HG03457 (cell line): ENCODE data around the gene STEAP3.

Source experiments
- ATAC-seq: cut with Tn5 transposase; IDR thresholded peaks from one replicate; pipeline ENCODE4 v1.9.1; 2021; ENCODE audit warnings: moderate number of reproducible peaks; ENCODE audit not compliant: unreplicated experiment

STEAP3 gene, protein sequence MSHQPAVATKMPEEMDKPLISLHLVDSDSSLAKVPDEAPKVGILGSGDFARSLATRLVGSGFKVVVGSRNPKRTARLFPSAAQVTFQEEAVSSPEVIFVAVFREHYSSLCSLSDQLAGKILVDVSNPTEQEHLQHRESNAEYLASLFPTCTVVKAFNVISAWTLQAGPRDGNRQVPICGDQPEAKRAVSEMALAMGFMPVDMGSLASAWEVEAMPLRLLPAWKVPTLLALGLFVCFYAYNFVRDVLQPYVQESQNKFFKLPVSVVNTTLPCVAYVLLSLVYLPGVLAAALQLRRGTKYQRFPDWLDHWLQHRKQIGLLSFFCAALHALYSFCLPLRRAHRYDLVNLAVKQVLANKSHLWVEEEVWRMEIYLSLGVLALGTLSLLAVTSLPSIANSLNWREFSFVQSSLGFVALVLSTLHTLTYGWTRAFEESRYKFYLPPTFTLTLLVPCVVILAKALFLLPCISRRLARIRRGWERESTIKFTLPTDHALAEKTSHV

DNA sequence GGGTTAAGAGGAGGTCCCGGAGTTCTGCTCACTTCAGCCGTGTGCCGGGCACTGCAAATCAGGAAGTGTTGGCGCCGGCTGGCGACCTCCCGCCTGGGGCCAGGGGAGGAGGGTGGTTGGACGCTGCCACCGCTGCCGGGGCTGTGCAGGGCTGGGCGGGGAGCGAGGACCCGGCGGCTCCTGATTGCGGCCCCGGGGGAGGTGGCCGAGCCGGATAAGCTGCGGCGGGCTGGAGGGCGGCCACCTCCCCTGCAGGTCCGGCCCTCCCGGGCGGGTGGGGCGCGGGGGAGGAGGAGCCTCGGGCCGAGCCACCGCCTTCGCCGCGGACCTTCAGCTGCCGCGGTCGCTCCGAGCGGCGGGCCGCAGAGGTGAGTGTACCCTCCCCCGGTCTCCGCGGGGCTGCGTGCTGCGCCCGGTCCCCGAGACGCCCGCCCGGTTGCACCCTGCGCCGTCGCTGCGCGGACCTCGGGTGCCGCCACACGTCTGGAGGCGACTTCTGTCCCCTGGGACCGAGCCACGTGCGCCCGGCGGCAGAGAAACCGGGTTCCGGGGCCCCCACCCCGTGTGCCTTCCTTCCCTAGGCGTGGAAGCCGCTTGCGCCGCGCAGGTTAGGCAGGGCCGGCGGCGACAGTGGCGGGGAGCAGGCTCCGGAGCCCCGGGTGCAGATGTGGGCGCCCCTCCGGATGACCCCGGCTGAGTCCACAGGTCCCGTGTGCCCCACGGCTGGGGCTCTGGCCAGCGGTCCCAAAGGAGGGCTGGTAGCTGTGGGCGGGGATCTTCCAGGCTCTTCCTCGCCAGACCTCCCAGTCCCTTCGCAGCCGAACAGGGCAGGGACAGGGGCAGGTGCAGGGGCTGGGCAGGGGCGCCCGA is at the start of gene STEAP3:
TSS of gene STEAP3 (plus strand) at position 314 of the 870 bp plus-strand sequence. CDS start 7,179 bp downstream, outside the sequence.
- peak; percentile 64 for ATAC-seq

DNA sequence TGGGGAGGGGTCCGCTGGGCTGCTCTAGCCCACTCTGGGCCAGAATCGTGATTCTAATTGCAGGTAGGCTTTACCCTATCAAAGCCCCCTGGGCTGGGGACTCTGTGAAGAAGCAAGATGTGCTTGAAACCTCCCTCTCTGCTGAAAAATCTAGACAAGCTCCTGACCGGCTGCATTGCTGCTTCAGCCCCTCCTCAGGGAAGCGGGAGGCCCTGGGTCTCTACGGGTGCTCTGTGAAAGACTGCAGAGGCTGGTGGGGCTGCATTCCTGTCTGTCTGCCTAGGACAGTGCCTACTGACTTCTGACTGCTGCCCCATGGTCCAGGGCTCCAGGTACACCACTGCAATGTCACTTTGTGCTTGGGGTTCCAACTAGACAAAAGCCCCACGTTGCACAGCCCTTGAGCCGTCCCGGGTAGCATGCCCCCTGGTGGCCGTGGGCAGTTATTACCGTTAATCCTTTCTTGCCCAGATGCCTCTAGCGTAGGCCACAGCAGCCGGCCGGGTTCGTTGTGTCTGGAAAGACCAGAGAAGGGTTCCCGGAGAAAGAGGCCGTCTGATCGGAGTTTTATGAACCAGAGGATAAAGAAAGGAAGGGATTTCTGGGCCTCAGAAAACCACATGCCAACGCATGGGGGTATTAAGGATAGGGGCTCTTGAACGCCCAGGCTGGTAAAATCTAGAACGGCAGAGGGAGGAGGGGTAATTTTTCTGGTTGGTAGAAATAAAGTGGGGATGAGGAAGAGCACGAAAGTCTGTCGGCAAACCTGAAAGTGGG is 49.2 kb upstream of the STEAP3 start:
- no peak for ATAC-seq

DNA sequence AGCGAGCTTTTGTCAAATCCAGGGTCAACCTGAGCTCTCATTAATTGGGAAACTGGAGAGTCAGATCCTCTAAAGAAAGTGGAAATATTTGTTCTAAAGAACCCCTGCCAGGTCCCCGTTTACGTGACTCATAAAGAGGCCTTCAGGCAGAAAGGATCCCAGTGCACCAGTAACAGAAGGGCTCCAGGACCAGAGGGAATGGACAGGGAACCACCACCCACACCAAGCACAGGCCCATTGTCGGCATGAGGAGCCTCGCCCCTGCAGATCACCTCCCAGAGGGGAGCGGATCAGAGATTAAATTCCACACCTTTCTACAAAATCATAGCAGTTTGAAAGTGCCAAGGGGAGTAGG is 48.7 kb upstream of the STEAP3 start:
- no peak for ATAC-seq

DNA sequence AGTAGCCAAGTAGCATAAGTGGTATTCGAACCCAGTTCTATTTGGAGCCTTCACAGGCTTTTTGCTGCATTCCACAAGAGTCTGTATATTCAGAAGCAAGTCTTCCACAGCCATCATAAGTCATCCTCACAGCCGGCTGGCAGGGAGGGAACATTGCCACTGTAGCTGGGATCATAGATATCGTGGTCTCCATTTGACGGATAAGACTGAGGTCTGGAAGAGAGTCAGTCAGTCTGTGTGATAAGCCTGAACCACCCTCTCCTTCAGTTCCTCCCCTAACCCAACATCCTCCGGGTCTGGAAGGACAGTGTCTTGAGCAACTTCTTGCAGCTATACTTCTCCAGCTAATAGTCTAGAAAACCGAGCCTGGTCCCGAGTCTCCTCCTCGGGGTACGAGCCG is 48.1 kb upstream of the STEAP3 start:
- no peak for ATAC-seq

DNA sequence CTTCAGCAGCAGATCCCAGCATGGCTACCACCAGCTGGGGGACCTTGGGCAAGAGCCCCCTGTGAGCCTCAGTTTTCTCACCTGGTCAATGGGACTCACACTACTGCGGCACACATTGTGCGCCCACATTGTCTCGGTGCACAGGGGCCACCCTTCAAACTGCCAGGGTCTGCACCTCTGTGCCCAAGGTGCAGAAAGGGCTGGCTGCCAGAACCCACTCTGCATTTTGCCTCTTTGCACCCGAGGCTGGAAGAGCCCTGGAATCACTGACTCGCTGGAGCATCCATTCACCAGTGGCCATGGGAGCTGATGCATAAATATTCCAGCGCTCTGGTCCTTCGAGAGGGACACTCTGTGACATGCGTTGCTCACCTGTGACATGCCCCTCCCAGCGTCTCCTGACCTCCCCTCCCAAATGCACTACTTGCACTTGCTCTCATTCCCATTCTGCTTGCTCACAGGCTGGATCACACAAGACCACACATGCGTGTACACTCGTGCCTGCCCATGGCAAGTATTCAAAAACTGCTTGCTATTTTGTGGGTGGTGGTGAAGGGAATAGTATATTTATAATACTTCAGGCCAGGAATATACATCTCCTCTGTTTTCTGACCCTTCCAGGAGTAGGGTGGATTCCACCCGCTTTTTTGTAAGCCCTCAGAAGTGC is 46.3 kb upstream of the STEAP3 start:
- ATAC-seq = no peak

DNA sequence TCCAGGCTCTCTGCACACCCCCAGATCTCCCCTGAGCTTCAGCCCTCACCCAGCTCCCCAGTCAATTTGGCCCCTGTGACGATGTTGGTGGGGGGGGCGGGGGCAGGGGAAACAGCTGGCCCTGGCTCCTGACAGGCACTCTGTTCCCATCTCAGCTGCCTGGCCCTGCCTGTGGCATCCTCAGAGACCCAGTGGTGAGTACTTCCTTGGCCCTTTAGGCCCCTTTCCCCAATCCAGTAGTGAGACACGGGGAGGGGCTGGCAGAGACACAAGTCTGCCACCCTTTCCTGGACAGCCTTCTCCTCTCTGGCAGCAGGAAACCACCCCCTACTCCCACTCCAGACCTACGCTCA is 45.8 kb upstream of the STEAP3 start:
- ATAC-seq = no peak

DNA sequence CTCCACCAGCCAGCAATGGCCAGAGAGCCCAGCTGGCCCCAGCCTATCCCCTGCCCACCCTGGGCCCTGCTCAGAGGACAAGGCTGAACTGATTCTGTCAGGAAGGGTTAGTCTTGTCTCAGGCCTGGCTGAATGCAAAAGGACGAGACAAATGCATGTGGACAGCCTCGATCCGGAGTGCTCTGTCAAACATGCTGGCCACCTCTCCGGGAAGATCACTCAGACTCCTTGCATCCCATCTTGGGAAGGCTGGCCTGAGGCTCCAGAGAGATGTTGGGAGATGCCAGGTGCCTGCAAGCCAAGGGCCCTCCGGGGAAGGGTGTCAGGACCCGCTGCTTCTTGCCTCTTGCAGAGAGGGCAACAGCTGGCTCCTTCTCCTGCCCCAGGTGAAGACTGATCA is 44.9 kb upstream of the STEAP3 start:
- no peak for ATAC-seq

DNA sequence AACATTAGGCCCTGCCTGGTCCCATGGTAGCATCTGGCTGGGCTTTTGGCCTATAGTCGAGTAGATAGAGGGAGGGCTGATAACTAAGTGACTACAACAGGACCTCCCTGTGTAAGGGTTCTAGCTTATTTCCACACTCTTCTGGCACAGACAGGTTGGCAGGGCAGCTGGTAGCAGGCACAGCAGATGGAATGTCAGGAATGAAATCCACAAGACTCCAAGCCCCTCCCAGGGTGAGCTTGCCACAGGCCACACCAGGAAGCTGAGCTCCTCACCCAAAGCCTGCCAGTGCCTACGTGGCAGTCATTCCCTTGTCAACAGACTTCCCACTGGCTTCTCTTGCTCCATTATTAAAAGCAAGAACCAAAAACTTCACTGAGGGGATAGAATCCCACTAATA is 44.4 kb upstream of the STEAP3 start:
- ATAC-seq = no peak

DNA sequence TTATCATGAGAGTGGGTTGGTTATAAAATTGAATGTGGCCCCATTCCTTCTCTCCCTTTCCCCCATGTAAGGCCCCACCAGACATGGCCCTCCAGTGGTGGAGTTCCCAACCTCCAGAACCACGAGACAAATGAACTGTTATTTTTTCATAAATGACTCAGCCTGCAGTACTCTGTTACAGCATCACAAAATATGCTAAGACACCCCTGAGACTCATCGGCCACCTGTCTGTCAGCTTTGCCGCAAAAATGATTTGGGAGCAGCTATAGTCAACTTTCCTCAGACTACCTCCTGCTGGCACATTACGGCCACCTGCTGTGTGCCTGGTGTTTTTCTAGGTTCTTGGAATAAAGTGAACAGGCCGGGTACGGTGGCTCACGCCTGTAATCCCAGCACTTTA is 43.6 kb upstream of the STEAP3 start:
- no peak for ATAC-seq

DNA sequence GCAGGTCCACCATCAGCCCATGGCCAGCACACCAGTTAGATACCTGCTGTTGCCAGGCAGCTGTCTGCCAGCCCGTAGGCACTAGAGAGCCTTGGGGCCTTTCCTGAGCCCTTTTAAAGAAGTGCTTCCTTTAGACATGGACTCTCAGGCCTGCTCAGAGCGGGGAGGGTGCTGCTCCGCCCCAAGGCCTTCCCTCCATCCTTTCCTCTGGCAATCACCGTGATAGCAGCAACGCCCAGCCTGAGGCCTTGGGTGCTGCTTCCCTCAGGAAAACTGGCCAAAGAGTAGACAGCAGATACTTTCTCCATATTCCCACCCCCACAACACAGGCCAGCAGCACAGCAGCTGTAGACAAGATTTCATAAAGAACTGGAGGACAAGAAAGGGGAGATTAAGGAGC is 42.7 kb upstream of the STEAP3 start:
- no peak for ATAC-seq

DNA sequence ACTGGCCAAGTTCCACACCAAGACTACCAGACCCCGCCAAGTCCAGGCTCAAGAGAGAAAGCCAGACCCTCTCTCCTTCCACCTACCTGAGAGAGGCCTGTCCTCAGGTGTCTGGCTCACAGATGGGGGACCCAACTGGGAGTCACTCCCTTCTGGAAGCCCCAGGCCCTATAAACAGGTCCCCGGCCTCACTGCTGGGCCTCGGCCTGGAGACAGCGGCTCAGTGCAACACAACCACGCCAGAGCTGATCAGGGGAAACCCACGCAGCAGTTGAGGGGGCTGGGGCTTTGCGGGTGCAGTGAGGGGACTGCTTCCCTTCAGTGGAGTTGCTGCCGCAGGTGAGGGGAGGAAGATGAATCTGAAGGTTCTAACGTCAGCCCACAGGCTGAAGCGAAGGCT is 42.2 kb upstream of the STEAP3 start:
- no peak for ATAC-seq

DNA sequence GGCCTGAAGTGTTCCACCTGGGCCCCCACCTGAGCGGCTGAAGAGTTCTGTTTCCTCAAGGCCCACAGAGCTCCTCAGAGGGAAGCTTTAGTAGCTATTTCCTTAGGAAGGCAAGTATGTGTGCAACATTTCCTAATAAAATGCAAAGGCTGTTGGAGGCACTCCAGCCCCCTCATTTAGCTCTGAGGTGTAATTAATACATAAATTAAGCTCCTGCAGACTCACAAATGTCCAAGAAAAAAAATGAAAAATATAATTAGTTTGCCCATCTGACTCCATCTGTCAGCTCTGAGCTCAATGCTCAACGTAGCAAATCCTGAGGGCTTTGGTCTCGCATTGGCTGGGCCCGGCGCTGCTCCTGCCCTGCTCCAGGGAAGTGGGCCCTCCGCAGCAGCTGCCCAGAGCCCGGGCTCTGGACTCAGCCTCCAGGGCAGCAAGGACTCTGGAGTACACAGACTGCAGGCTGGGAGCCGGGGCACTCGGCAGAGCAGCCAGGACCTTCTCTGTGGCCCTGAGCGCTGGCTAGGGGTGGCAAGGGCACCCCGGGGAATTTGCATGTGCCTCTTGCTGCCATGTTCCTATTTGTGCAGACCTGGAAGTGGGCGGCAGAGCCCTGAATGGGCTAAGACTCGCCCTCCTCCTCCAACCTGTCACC is 41.7 kb upstream of the STEAP3 start:
- ATAC-seq = no peak

DNA sequence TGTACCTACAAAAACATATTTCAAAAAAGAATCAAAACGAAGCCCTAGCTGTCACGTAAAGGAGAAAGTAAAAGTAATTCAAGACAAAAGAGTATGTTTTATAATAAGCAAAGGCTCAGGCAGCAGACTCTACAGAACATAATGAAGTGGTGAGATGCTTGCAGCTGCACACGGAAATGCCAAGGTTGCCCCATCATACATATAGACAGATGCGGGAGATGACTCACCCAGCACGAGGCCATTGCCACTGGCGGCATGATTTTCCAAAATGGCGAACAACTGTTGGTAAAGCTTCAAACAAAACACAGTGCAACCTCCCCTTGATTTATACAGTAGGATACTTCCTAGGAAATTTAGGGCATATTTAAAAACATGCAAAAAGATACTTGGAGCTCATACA is 39.1 kb upstream of the STEAP3 start:
- no peak for ATAC-seq

DNA sequence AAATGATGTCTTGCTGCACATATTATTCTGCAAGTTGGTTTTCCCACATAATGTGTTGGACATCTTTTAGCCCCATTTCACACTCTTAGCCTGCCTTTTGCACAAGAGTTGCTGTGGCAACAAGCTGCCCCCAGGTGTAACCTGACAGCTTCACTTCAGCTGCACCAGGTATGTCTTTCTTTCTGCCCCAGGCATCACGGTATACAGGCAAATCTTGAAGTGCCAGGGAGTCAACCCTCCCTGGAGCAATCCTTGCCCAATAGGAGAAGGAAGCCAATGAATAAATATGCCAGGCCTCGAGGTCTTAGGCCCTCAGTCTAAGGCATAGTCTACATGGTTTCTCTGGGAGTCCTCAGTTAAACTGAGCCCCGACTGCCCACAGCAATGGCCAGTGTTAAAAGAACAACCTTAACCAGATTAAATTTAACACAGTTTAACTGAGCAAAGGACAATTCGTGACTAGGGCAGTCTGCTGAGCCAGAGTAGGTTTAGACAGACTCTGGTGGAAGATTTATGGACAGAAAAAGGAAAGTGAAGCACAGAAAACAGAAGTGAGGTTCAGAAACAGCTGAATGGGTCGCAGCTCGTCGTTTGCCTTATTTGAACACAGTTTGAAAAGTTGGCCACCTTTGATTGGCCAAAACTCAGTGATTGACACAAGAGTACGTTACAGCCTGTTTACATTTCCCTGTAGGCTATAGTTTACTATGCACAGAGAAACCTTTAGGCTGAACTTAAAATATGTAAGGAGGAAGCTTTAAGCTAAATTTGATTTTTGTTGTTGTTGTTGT is 33.1 kb upstream of the STEAP3 start:
- ATAC-seq = no peak

DNA sequence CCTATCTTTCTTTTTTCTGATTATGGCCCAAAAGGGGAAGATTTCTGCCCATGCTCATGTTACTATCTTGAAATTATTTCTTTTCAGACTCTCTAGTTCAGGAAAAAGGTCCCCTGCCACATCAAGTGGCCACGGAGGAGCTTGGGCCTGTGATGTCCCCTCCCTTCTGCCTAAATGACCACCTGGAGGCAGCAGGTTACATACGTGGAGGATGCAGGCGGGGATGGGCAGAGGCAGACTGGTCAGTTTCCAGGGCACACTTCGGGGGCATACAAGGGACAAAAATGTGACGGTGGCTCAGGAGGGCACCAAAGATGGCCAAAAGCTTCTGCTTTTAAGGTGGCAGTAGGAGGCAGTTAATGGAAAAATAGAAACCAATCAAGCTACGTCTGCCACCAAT is 30.7 kb upstream of the STEAP3 start:
- ATAC-seq = no peak

DNA sequence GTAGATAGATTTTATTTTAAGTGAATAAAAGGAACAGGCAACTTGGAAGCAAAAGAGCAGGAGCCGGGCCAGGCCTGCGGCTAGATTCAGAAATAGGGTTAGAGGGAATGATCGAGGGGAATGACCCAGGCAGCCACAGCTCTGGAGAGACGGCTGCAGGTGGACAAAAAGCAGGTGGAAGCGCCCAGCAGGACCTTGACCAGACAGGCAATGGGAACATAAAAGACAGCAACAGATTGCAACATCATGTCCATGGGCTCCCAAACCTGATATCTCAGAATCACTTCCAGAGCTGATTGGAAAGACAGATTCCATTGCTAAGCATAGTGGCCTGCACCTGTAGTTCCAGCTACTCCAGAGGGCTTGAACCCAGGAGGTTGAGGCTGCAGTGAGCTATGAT is 28.6 kb upstream of the STEAP3 start:
- no peak for ATAC-seq

DNA sequence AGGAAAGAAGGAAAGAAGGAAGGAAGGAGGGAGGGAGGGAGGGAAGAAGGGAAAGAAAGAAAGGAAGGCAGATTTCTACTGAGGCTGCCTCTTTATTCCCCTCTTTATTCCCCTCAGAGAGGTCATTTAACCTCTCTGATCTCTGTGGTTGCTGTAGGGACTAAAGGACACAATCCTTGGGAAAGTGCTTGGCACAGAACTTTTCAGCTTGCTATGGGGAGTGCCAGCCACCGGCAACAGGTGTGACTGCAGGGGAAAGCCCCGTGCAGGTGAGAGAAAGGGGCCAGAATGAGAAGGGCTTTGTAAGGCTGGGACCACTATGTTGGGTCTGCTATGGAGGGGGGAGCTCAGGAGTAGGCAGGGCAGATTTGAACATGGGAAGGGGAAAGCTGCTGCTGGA is 27.7 kb upstream of the STEAP3 start:
- ATAC-seq = no peak

DNA sequence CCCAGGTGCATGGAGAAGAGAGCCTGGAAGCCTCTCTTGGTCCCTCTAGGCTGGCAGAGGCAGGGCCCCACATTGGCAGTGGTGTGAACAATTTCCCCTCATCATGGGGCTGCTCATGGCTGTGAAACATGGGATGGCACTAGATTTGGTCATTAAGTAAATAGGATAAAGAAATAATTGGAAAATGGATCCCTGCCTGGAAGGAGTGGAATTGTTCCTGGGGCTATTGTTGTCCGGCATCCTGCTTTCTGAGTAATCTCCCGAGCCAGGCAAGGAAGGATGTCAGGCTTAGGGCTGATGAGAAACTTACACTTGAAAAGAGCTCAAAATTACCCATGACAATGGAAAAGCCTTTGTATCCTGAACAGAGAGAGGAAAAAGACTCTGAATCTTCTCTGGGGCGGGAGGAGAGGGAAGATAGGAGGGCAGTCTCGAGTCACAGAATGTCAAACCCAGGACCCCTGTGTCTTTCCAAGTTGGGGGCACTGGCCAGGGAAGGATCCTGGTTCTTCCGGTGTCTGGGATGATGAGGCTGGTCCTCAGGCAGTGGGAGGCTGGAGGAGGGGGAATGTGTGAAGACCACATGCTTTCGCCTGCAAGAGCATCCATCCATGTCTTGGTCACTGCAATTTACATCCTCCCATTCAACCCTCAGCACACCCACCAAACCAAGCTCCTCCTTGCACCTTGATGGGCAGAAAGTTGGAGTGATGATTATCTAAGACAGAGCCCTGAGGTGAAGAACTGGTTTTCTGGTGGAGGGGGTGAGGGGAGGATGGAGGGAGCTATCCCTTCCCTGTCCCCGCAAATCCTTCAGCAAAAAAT is 27.1 kb upstream of the STEAP3 start:
- ATAC-seq = no peak

DNA sequence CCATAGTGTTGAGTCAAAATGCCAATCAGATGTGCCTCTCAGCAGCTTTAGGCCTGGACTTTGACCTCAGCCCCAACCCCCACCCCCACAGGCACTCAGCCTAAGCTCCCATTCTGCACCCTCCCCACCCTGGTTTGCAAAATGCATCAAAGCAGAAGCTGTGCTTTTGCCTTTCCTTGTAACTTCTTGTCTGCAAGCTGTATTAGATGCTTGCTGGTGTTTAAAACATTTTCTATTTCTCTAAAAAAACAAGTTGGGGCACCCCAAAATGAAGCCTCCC is 26.6 kb upstream of the STEAP3 start:
- ATAC-seq = no peak
